ENCODE results near the gene PNLIP.

GRCh38 chr10:116555880-116556279 lies 10.1 kb downstream of the PNLIP start:
- TF ChIP-seq CTCF (IDR thresholded peaks at IDR 0.05) (no peak), EP300 (IDR thresholded peaks at IDR 0.05) (no peak), POLR2A (IDR thresholded peaks at IDR 0.05) (no peak)
